Heart left ventricle (tissue), 13 donors: ENCODE results near the gene MPZ.

Experiments used
- POLR2A ChIP-seq, 2 donors: fragments of 450-650 bp; IDR thresholded peaks; one replicate each; pipeline ENCODE4 v1.6.1; 2017; ENCODE audit warnings: antibody characterized with exemption in 2 of 2, mild to moderate bottlenecking in 2 of 2, moderate library complexity in 2 of 2
- TF ChIP-seq, protein P1 (sequence below), 12 donors: fragments of 200-600 bp; sonication (generic) in 4 of 12; IDR thresholded peaks; one replicate each; pipeline versions ENCODE4 v1.5.0 to v1.8.0; 2018 to 2022; ENCODE audit warnings: antibody characterized with exemption in 12 of 12, mild to moderate bottlenecking in 5 of 12
- donor health status: ischemic (EF 13 %, LVEDD 7.1; RV severe dilation, severe dysfunction).
- donor health status: DM: no; HTN: yes; CAD: no.
- donor health status: DM: no; HTN: no; CAD: no.
- donor health status: ischemic (EF 25% LVEDD 6.9; RV normal size, moderate dysfunction).
- donor health status: ischemic (EF 25% LVEDD 5.7; RV mildly dilated, moderate dysfunction).
- donor health status: ischemic (EF 35%, LVEDD 5.7; RV mildly dilated, moderate dysfunction).
- donor health status: nonischemic (EF 11% LVEDD 7.7; RV severe dilation, severe dysfunction).
- donor health status: DM: yes; HTN: yes; CAD: no.
- donor health status: PGD.
- donor health status: ischemic (EF 29% LVEDD 5.4; RV normal size, mild dysfunction).
- donor health status: nonischemic (EF 23%, LVEDD 6.1; RV moderate dilation, normal function).

GRCh38 chr1:161267321-161267720 is 42.4 kb downstream of the MPZ start:
- TF ChIP-seq POLR2A (IDR thresholded peaks at IDR 0.05) = no peak
- TF ChIP-seq, protein P1, sequence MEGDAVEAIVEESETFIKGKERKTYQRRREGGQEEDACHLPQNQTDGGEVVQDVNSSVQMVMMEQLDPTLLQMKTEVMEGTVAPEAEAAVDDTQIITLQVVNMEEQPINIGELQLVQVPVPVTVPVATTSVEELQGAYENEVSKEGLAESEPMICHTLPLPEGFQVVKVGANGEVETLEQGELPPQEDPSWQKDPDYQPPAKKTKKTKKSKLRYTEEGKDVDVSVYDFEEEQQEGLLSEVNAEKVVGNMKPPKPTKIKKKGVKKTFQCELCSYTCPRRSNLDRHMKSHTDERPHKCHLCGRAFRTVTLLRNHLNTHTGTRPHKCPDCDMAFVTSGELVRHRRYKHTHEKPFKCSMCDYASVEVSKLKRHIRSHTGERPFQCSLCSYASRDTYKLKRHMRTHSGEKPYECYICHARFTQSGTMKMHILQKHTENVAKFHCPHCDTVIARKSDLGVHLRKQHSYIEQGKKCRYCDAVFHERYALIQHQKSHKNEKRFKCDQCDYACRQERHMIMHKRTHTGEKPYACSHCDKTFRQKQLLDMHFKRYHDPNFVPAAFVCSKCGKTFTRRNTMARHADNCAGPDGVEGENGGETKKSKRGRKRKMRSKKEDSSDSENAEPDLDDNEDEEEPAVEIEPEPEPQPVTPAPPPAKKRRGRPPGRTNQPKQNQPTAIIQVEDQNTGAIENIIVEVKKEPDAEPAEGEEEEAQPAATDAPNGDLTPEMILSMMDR (IDR thresholded peaks at IDR 0.05) = no peak
